GM18505 (cell line): ENCODE measurements around the gene SEPTIN12.
"Not testable (repeated sequence)": the region's sequence is repeated elsewhere in the genome, so short reads cannot be mapped to it uniquely, and the experiment has no call there.

ENCODE experiments used
- ATAC-seq: cut with Tn5 transposase; IDR thresholded peaks from one replicate; pipeline ENCODE4 v1.9.1; 2021; ENCODE audit not compliant: unreplicated experiment
- POLR2A ChIP-seq: IDR thresholded peaks from 4 replicates; pipeline ENCODE4 v1.6.1; 2011; ENCODE audit warnings: borderline replicate concordance; ENCODE audit not compliant: insufficient read depth, insufficient read length; ENCODE audit errors: extremely low read depth

The SEPTIN12 gene

GRCh38 chr16:4787068-4787467 is 1.1 kb downstream of the SEPTIN12 start:
- ATAC-seq, result no peak
- TF ChIP-seq POLR2A, result no peak

GRCh38 chr16:4785758-4786433 is 2.2 kb downstream of the SEPTIN12 start:
- no peak for ATAC-seq
- no peak for TF ChIP-seq POLR2A

GRCh38 chr16:4784444-4784987 is 3.6 kb downstream of the SEPTIN12 start:
- not testable (repeated sequence) for ATAC-seq

GRCh38 chr16:4783951-4784336 is 4.2 kb downstream of the SEPTIN12 start:
- TF ChIP-seq POLR2A, result no peak
- no peak for ATAC-seq

GRCh38 chr16:4783251-4783950 is 4.7 kb downstream of the SEPTIN12 start:
- no peak for ATAC-seq
- TF ChIP-seq POLR2A, result no peak

- no peak for TF ChIP-seq POLR2A
- no peak for ATAC-seq
Measured at GRCh38 chr16:4780235-4780634, 7.9 kb downstream of the SEPTIN12 start.

GRCh38 chr16:4778050-4778392 is 10.1 kb downstream of the SEPTIN12 start:
- ATAC-seq, result no peak
- TF ChIP-seq POLR2A, result no peak

- TF ChIP-seq POLR2A, result no peak
- no peak for ATAC-seq
Measured at GRCh38 chr16:4777339-4778049, 10.7 kb downstream of the SEPTIN12 start.

GRCh38 chr16:4776141-4776705 is 11.9 kb downstream of the SEPTIN12 start:
- no peak for TF ChIP-seq POLR2A
- no peak for ATAC-seq

GRCh38 chr16:4775005-4775404 is 13.1 kb downstream of the SEPTIN12 start:
- ATAC-seq, result no peak
- TF ChIP-seq POLR2A, result no peak

- no peak for ATAC-seq
- no peak for TF ChIP-seq POLR2A
Measured at GRCh38 chr16:4772351-4772750, 15.8 kb downstream of the SEPTIN12 start.

- ATAC-seq, result no peak
- no peak for TF ChIP-seq POLR2A
Measured at GRCh38 chr16:4771646-4772045, 16.5 kb downstream of the SEPTIN12 start.

GRCh38 chr16:4769306-4769638 is 18.9 kb downstream of the SEPTIN12 start:
- no peak for ATAC-seq
- no peak for TF ChIP-seq POLR2A
